Stomach (tissue), 4 donors: ENCODE data around the gene COBL.

Source experiments
- CTCF ChIP-seq, 7 experiments: fragments of 450-650 bp in 4 of 7; fragments of 200-600 bp in 3 of 7; sonication (generic) in 3 of 7; IDR thresholded peaks; one replicate each; pipeline ENCODE4 v1.5.1; 2016 to 2019; ENCODE audit warnings: antibody characterized with exemption in 7 of 7, control low read depth in 2 of 7, mild to moderate bottlenecking in 1 of 7
- POLR2A ChIP-seq, 4 donors: fragments of 450-650 bp; IDR thresholded peaks; one replicate each; pipeline ENCODE4 v1.6.1; 2016; ENCODE audit warnings: antibody characterized with exemption in 4 of 4, control low read depth in 2 of 4, mild to moderate bottlenecking in 1 of 4, moderate library complexity in 1 of 4

GRCh38 chr7:51013861-51014511 is 302.6 kb downstream of the COBL start:
- TF ChIP-seq CTCF (IDR thresholded peaks at IDR 0.05) (no peak), POLR2A (IDR thresholded peaks at IDR 0.05) (no peak)
